Ishikawa (cell line): ENCODE measurements around the gene ANKMY1.

Source experiments
- CEBPB ChIP-seq: IDR thresholded peaks from 2 replicates; pipeline ENCODE4 v1.6.1; 2012
- MAX ChIP-seq: IDR thresholded peaks from 2 replicates; pipeline ENCODE4 v1.6.1; 2012
- NFIC ChIP-seq: IDR thresholded peaks from 2 replicates; pipeline ENCODE4 v1.6.1; 2012
- RAD21 ChIP-seq: IDR thresholded peaks from 2 replicates; pipeline ENCODE4 v1.6.1; 2012; ENCODE audit warnings: low read depth
- REST ChIP-seq: IDR thresholded peaks from 2 replicates; pipeline ENCODE4 v1.6.1; 2012; ENCODE audit warnings: low read depth, mild to moderate bottlenecking
- TAF1 ChIP-seq: IDR thresholded peaks from 2 replicates; pipeline ENCODE4 v1.6.1; 2012; ENCODE audit warnings: low read depth, mild to moderate bottlenecking
- TCF12 ChIP-seq: IDR thresholded peaks from 2 replicates; pipeline ENCODE4 v1.6.1; 2012; ENCODE audit warnings: low read depth
- ZBTB7A ChIP-seq: IDR thresholded peaks from 2 replicates; pipeline ENCODE4 v1.6.1; 2012; ENCODE audit warnings: low read depth

GRCh38 chr2:240595381-240596079, 37.7 kb upstream of the ANKMY1 start:
- TF ChIP-seq ZBTB7A (no peak), TAF1 (no peak), CEBPB (no peak), MAX (no peak), REST (no peak), TCF12 (no peak), NFIC (no peak), RAD21 (peak; percentile 29; the same call in 1 of the 2 replicates)
